GM12878 (cell line): Measurements from ENCODE around the gene LSAMP. TPM values are rescaled to one million over a fixed set of nuclear protein-coding genes. Genes with fewer than 3 reads are reported as not detected.
A peak's percentile ranks its signal among the peaks of the same experiment; 100 is the strongest.

Experiments used
- ATAC-seq: fragments of 200-7000 bp; cut with Tn5 transposase; 3 replicates; pipeline ENCODE4 v1.9.1; 2020; ENCODE audit warnings: mild to moderate bottlenecking, moderate library complexity
- BruUV-seq: library from RNA; stranded (reverse); fragments of 400-500 nt; replicated peaks from 2 replicates; lab custom pipeline; 2021; lab: Mats Ljungman, UMichigan
- CTCF ChIA-PET: fragments of 300-600 bp; sonication (Branson Sonifier 250); formaldehyde crosslinking; extraction: SDS; loops from one replicate; lab custom pipeline; 2021; ENCODE audit warnings: inconsistent platforms; lab: Yijun Ruan, JAX
- POLR2A ChIA-PET: fragments of 350-600 bp; formaldehyde crosslinking; extraction: SDS; loops from one replicate; lab custom pipeline; 2021; ENCODE audit warnings: inconsistent platforms; lab: Charles Lee
- RAD21 ChIA-PET: fragments of 300-600 bp; sonication (Branson Sonifier 250); formaldehyde crosslinking; loops from one replicate; lab custom pipeline; 2023; ENCODE audit warnings: antibody characterized with exemption; ENCODE audit not compliant: unreplicated experiment; lab: Charles Lee
- SMC1A ChIA-PET: fragments of 300-600 bp; sonication (Branson Sonifier 250); formaldehyde crosslinking; loops from one replicate; lab custom pipeline; 2023; ENCODE audit not compliant: unreplicated experiment, uncharacterized antibody; lab: Charles Lee
- DNase-seq: peaks from one replicate; pipeline ENCODE4 v3.0.0-alpha.2; 2011; ENCODE audit warnings: low read depth, low spot score
- FAIRE-seq: peaks from 3 replicates; lab custom pipeline; 2011; peaks lifted over from hg19 to GRCh38; lab: Jason Lieb, UNC
- H2AFZ ChIP-seq: 2 replicates; pipeline ENCODE4 v1.6.0; 2011; ENCODE audit warnings: low read depth, low read length, control low read depth; ENCODE audit not compliant: control insufficient read depth
- H3K27ac ChIP-seq: 2 replicates; pipeline ENCODE4 v1.5.1; 2011; ENCODE audit warnings: control low read depth; ENCODE audit not compliant: control insufficient read depth, insufficient read depth
- H3K27me3 ChIP-seq, 2 experiments: replicated peaks in 1 of 2; 2 replicates each; pipeline versions ENCODE4 v1.6.0 to v1.6.1; 2011; ENCODE audit warnings: low read length in 1 of 2; ENCODE audit not compliant: control insufficient read depth in 2 of 2, insufficient read depth in 2 of 2
- H3K36me3 ChIP-seq, 2 experiments: 2 replicates each; pipeline ENCODE4 v1.5.1; 2011; ENCODE audit warnings: low read length in 1 of 2; ENCODE audit not compliant: control insufficient read depth in 2 of 2, insufficient read depth in 2 of 2
- H3K4me1 ChIP-seq: 2 replicates; pipeline ENCODE4 v1.6.1; 2011; ENCODE audit warnings: mild to moderate bottlenecking, low read length, moderate library complexity, mixed read lengths; ENCODE audit not compliant: control insufficient read depth, insufficient read depth
- H3K4me2 ChIP-seq: 2 replicates; pipeline ENCODE4 v1.6.0; 2011; ENCODE audit warnings: control low read depth; ENCODE audit not compliant: control insufficient read depth, insufficient read depth
- H3K4me3 ChIP-seq: fragments of 200-600 bp; sonication (generic); 2 replicates; pipeline ENCODE4 v1.5.1; 2016
- H3K79me2 ChIP-seq: 2 replicates; pipeline ENCODE4 v1.6.0; 2011; ENCODE audit warnings: low read length; ENCODE audit not compliant: control insufficient read depth, insufficient read depth
- H3K9ac ChIP-seq: 2 replicates; pipeline ENCODE4 v1.8.0; 2011; ENCODE audit warnings: low read length, control low read depth, mixed read lengths; ENCODE audit not compliant: control insufficient read depth, insufficient read depth
- H3K9me3 ChIP-seq: replicated peaks from 3 replicates; pipeline ENCODE4 v1.5.1; 2011; ENCODE audit warnings: mild to moderate bottlenecking, low read length; ENCODE audit not compliant: control insufficient read depth, insufficient read depth
- H4K20me1 ChIP-seq: 2 replicates; pipeline ENCODE4 v1.6.0; 2011; ENCODE audit not compliant: control insufficient read depth, insufficient read depth
- CHD1 ChIP-seq: IDR thresholded peaks from 2 replicates; pipeline ENCODE4 v1.6.1; 2012; ENCODE audit warnings: low read depth, low read length, improper control_type of control experiment
- CREM ChIP-seq: IDR thresholded peaks from 2 replicates; pipeline ENCODE4 v1.6.1; 2014; ENCODE audit warnings: antibody characterized with exemption, low read depth
- GABPA ChIP-seq: IDR thresholded peaks from 2 replicates; pipeline ENCODE4 v1.6.1; 2014; ENCODE audit warnings: antibody characterized with exemption, low read depth, mild to moderate bottlenecking, inconsistent platforms
- JUND ChIP-seq: IDR thresholded peaks from 2 replicates; pipeline ENCODE4 v1.6.1; 2012; ENCODE audit warnings: low read depth, mild to moderate bottlenecking, low read length, improper control_type of control experiment, moderate library complexity
- MTA2 ChIP-seq: fragments of 450-650 bp; IDR thresholded peaks from 2 replicates; pipeline ENCODE4 v1.6.1; 2016; ENCODE audit warnings: low read depth, mild to moderate bottlenecking, moderate library complexity
- MTA3 ChIP-seq: IDR thresholded peaks from 2 replicates; pipeline ENCODE4 v1.6.1; 2012; ENCODE audit warnings: low read length, inconsistent platforms, borderline replicate concordance
- MYB ChIP-seq: fragments of 150-350 bp; IDR thresholded peaks from 2 replicates; pipeline ENCODE4 v1.6.1; 2014; ENCODE audit warnings: mild to moderate bottlenecking, low read depth, low read length, borderline replicate concordance
- NRF1 ChIP-seq: conservative IDR thresholded peaks from 2 replicates; pipeline ENCODE4 v1.6.1; 2011; ENCODE audit warnings: mild to moderate bottlenecking, low read depth, low read length, improper control_type of control experiment
- SREBF2 ChIP-seq: IDR thresholded peaks from 2 replicates; pipeline ENCODE4 v1.6.1; 2012; ENCODE audit warnings: mild to moderate bottlenecking, low read length
- ZBED1 ChIP-seq: IDR thresholded peaks from 2 replicates; pipeline ENCODE4 v1.6.1; 2016; ENCODE audit warnings: borderline replicate concordance
- ZNF24 ChIP-seq: fragments of 450-650 bp; IDR thresholded peaks from 2 replicates; pipeline ENCODE4 v1.6.1; 2017; ENCODE audit warnings: antibody characterized with exemption, mild to moderate bottlenecking
- WGBS: methylation state at CpG from one replicate; pipeline ENCODE4 v1.1.6; 2016; ENCODE audit warnings: low lambda C conversion rate; ENCODE audit not compliant: insufficient replicate concordance, insufficient coverage; ENCODE audit errors: missing lambda C conversion rate; 5-methylcytosine and 5-hydroxymethylcytosine counted together
- in situ Hi-C: fragments of 300-500 bp; cut with MboI; formaldehyde crosslinking; loops from 9 replicates; pipeline ENCODE4 v1.14.3; 2018; ENCODE audit warnings: mixed read lengths
- intact Hi-C: fragments of 100-400 bp; cut with micrococcal nuclease; formaldehyde crosslinking; loops from one replicate; pipeline ENCODE4 v1.14.2; 2022; ENCODE audit not compliant: unreplicated experiment
- polyA plus RNA-seq, 11 experiments: library from polyadenylated mRNA; depleted of rRNA in 4 of 11; unstranded in 6 of 11; stranded (reverse) in 5 of 11; fragments of >200 nt; fragmentation: Nextera tagmentation in 4 of 11; fragmentation: Illumina TruSeq in 1 of 11; extraction: Ambion mirVana in 4 of 11; extraction: Trizol in 1 of 11; gene quantifications; 1 replicate in 1 of 11; 2 replicates in 10 of 11; pipeline versions ENCODE4 v1.2.1 to v1.2.3, GENCODE V29; 2011 to 2016; ENCODE audit warnings: inconsistent platforms in 2 of 11, missing spikeins in 2 of 11, low read depth in 1 of 11
- total RNA-seq, 4 experiments: library from RNA; depleted of rRNA in 3 of 4; stranded (reverse); fragments of >200 nt in 3 of 4; fragmentation: Illumina TruSeq in 1 of 4; extraction: Trizol in 1 of 4; gene quantifications; 2 replicates each; pipeline versions ENCODE4 v1.2.1 to v1.2.3, GENCODE V29; 2013 to 2021
- TF ChIP-seq, protein P1 (sequence below): fragments of 450-650 bp; IDR thresholded peaks from 2 replicates; pipeline ENCODE4 v1.6.1; 2017; ENCODE audit warnings: antibody characterized with exemption, mild to moderate bottlenecking, moderate library complexity
- TF ChIP-seq, protein P2 (sequence below): fragments of 450-650 bp; formaldehyde crosslinking; IDR thresholded peaks from 2 replicates; pipeline ENCODE4 v1.5.0; 2022; ENCODE audit warnings: mild to moderate bottlenecking, missing genetic modification characterization
- TF ChIP-seq, protein P3 (sequence below): IDR thresholded peaks from 2 replicates; pipeline ENCODE4 v1.6.1; 2012; ENCODE audit warnings: improper control_type of control experiment, low read depth, low read length; ENCODE audit not compliant: insufficient replicate concordance

Gene LSAMP
- total and polyA plus RNA-seq, 10 of the 15 experiments (the other 5 are each of a cell fraction or from before 2014, with no cell fraction given) = 2.0 to 12.7 (median 6.5) TPM

DNA sequence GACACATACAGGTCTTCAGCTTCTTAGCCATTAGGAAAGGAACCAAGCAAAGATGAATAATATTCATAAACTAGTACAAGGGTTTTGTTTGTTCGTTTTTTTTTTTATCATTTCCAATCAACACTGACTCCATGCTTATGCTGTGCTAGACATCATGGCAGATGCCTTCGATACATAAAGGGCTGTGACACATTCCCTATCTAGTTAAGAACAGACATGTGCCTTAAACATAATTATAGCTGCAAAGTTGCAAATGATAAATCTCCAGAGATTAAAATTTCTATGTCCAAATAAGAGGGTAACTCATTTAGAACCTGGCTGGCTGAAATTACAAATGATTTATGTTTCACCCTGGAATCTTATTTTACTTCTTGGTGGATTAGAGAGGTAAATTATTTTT is 386.4 kb downstream of the LSAMP start:
- POLR2A ChIA-PET = interaction anchor here (1.1 to 1.4 kb wide), 2 partner anchors 19 to 27 kb away, joined by 3 to 4 read pairs; no protein-coding TSS in a partner anchor
- H3K36me3 ChIP-seq = no peaks in the 10 kb centered on the region
- no peak overlapping the region for H3K9ac ChIP-seq
- no peak overlapping the region for H3K4me2 ChIP-seq
- intact Hi-C loops (no loop called here), in situ Hi-C loops (no loop called here)
- H3K27ac ChIP-seq = no peak overlapping the region
- H4K20me1 ChIP-seq = no peaks in the 10 kb centered on the region
- H3K27me3 ChIP-seq = no peaks in the 10 kb centered on the region
- CTCF ChIA-PET = interaction anchor here (0.6 to 2.2 kb wide), 4 partner anchors 14 to 95 kb away, joined by 3 to 6 read pairs (median 4); no protein-coding TSS in a partner anchor
- no peak overlapping the region for H2AFZ ChIP-seq
- H3K9me3 ChIP-seq = no peaks in the 10 kb centered on the region
- no TSS peak for BruUV-seq
- no peak overlapping the region for H3K4me3 ChIP-seq
- DNase-seq = no peak
- H3K4me1 ChIP-seq = peaks cover 18% of the 10 kb centered on the region
- no peaks in the 10 kb centered on the region for H3K79me2 ChIP-seq
- peak; percentile 13 for FAIRE-seq
- SMC1A ChIA-PET = interaction anchor here (0.7 to 2.8 kb wide), 13 partner anchors 10 to 136 kb away, joined by 3 to 16 read pairs (median 4); no protein-coding TSS in a partner anchor
- no peak for ATAC-seq
- WGBS = 67% methylated on average over 2 of the region's 2 CpGs
- RAD21 ChIA-PET = interaction anchor here (1.3 to 1.6 kb wide), 3 partner anchors 20 to 22 kb away, joined by 3 to 7 read pairs (median 4); no protein-coding TSS in a partner anchor
- TF ChIP-seq GABPA = no peak
- TF ChIP-seq, protein P1, sequence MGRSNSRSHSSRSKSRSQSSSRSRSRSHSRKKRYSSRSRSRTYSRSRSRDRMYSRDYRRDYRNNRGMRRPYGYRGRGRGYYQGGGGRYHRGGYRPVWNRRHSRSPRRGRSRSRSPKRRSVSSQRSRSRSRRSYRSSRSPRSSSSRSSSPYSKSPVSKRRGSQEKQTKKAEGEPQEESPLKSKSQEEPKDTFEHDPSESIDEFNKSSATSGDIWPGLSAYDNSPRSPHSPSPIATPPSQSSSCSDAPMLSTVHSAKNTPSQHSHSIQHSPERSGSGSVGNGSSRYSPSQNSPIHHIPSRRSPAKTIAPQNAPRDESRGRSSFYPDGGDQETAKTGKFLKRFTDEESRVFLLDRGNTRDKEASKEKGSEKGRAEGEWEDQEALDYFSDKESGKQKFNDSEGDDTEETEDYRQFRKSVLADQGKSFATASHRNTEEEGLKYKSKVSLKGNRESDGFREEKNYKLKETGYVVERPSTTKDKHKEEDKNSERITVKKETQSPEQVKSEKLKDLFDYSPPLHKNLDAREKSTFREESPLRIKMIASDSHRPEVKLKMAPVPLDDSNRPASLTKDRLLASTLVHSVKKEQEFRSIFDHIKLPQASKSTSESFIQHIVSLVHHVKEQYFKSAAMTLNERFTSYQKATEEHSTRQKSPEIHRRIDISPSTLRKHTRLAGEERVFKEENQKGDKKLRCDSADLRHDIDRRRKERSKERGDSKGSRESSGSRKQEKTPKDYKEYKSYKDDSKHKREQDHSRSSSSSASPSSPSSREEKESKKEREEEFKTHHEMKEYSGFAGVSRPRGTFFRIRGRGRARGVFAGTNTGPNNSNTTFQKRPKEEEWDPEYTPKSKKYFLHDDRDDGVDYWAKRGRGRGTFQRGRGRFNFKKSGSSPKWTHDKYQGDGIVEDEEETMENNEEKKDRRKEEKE = no peak
- TF ChIP-seq NRF1 = no peak
- no peak for TF ChIP-seq ZBED1
- no peak for TF ChIP-seq MTA2
- TF ChIP-seq MYB = no peak
- TF ChIP-seq, protein P2, sequence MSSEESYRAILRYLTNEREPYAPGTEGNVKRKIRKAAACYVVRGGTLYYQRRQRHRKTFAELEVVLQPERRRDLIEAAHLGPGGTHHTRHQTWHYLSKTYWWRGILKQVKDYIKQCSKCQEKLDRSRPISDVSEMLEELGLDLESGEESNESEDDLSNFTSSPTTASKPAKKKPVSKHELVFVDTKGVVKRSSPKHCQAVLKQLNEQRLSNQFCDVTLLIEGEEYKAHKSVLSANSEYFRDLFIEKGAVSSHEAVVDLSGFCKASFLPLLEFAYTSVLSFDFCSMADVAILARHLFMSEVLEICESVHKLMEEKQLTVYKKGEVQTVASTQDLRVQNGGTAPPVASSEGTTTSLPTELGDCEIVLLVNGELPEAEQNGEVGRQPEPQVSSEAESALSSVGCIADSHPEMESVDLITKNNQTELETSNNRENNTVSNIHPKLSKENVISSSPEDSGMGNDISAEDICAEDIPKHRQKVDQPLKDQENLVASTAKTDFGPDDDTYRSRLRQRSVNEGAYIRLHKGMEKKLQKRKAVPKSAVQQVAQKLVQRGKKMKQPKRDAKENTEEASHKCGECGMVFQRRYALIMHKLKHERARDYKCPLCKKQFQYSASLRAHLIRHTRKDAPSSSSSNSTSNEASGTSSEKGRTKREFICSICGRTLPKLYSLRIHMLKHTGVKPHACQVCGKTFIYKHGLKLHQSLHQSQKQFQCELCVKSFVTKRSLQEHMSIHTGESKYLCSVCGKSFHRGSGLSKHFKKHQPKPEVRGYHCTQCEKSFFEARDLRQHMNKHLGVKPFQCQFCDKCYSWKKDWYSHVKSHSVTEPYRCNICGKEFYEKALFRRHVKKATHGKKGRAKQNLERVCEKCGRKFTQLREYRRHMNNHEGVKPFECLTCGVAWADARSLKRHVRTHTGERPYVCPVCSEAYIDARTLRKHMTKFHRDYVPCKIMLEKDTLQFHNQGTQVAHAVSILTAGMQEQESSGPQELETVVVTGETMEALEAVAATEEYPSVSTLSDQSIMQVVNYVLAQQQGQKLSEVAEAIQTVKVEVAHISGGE = no peak
- no peak for TF ChIP-seq JUND
- TF ChIP-seq MTA3 = no peak
- TF ChIP-seq SREBF2 = no peak
- no peak for TF ChIP-seq CREM
- TF ChIP-seq CHD1 = no peak
- no peak for TF ChIP-seq ZNF24
- TF ChIP-seq, protein P3, sequence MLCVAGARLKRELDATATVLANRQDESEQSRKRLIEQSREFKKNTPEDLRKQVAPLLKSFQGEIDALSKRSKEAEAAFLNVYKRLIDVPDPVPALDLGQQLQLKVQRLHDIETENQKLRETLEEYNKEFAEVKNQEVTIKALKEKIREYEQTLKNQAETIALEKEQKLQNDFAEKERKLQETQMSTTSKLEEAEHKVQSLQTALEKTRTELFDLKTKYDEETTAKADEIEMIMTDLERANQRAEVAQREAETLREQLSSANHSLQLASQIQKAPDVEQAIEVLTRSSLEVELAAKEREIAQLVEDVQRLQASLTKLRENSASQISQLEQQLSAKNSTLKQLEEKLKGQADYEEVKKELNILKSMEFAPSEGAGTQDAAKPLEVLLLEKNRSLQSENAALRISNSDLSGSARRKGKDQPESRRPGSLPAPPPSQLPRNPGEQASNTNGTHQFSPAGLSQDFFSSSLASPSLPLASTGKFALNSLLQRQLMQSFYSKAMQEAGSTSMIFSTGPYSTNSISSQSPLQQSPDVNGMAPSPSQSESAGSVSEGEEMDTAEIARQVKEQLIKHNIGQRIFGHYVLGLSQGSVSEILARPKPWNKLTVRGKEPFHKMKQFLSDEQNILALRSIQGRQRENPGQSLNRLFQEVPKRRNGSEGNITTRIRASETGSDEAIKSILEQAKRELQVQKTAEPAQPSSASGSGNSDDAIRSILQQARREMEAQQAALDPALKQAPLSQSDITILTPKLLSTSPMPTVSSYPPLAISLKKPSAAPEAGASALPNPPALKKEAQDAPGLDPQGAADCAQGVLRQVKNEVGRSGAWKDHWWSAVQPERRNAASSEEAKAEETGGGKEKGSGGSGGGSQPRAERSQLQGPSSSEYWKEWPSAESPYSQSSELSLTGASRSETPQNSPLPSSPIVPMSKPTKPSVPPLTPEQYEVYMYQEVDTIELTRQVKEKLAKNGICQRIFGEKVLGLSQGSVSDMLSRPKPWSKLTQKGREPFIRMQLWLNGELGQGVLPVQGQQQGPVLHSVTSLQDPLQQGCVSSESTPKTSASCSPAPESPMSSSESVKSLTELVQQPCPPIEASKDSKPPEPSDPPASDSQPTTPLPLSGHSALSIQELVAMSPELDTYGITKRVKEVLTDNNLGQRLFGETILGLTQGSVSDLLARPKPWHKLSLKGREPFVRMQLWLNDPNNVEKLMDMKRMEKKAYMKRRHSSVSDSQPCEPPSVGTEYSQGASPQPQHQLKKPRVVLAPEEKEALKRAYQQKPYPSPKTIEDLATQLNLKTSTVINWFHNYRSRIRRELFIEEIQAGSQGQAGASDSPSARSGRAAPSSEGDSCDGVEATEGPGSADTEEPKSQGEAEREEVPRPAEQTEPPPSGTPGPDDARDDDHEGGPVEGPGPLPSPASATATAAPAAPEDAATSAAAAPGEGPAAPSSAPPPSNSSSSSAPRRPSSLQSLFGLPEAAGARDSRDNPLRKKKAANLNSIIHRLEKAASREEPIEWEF = no peak
